ENCODE measurements around the gene PADI1. TPM values are rescaled to one million over a fixed set of nuclear protein-coding genes. Genes with fewer than 3 reads are reported as not detected.

The PADI1 gene
- total RNA-seq, 2 donors from 2014 or later = not detected

- TF ChIP-seq CTCF (IDR thresholded peaks at IDR 0.05) (no peak), POLR2A (IDR thresholded peaks at IDR 0.05) (no peak)
- no peaks in the 10 kb centered on the region for H3K9me3 ChIP-seq
- DNase-seq (no peak), ATAC-seq (no peak)
- no peaks in the 10 kb centered on the region for H3K4me1 ChIP-seq
- no peaks in the 10 kb centered on the region for H3K27me3 ChIP-seq
- H3K27ac ChIP-seq = no peak overlapping the region
- H3K4me3 ChIP-seq = no peak overlapping the region
- intact Hi-C loops (cut with DNase I) = no loop called here
- WGBS, 2 donors = 77 to 81% methylated on average over 3 of the region's 3 CpGs
- no peaks in the 10 kb centered on the region for H3K36me3 ChIP-seq (replicated peaks in 1 of 2; ENCODE audit: insufficient read depth in 1 of 2, low read depth in 2 of 2)
Observed at GRCh38 chr1:17161137-17161740, 43.7 kb upstream of the PADI1 start.

- no peaks in the 10 kb centered on the region for H3K9me3 ChIP-seq
- intact Hi-C loops (cut with DNase I) = no loop called here
- no peak overlapping the region for H3K27ac ChIP-seq
- no peak for DNase-seq
- 76 to 85% methylated on average over 15 to 20 of the region's 20 CpGs for WGBS, 2 donors
- no peak overlapping the region for H3K4me3 ChIP-seq
- TF ChIP-seq POLR2A (IDR thresholded peaks at IDR 0.05) (no peak), CTCF (IDR thresholded peaks at IDR 0.05) (no peak)
- H3K36me3 ChIP-seq (replicated peaks in 1 of 2; ENCODE audit: insufficient read depth in 1 of 2, low read depth in 2 of 2) = no peaks in the 10 kb centered on the region
- no peaks in the 10 kb centered on the region for H3K4me1 ChIP-seq
- H3K27me3 ChIP-seq = no peaks in the 10 kb centered on the region
- no peak for ATAC-seq
Observed at GRCh38 chr1:17161926-17162800, 42.8 kb upstream of the PADI1 start.

- WGBS, 2 donors = 74 to 83% methylated on average over 4 to 7 of the region's 7 CpGs
- Histone ChIP-seq H3K4me3 (no peak overlapping the region), H3K9me3 (no peaks in the 10 kb centered on the region), H3K27ac (no peak overlapping the region), H3K36me3 (replicated peaks in 1 of 2; ENCODE audit: insufficient read depth in 1 of 2, low read depth in 2 of 2) (no peaks in the 10 kb centered on the region), H3K4me1 (no peaks in the 10 kb centered on the region), H3K27me3 (no peaks in the 10 kb centered on the region)
- DNase-seq (no peak), ATAC-seq (no peak)
- intact Hi-C loops (cut with DNase I) = no loop called here
- TF ChIP-seq CTCF (IDR thresholded peaks at IDR 0.05) = no peak
Observed at GRCh38 chr1:17162941-17163340, 42.0 kb upstream of the PADI1 start.

- no peaks in the 10 kb centered on the region for H3K9me3 ChIP-seq
- TF ChIP-seq POLR2A (IDR thresholded peaks at IDR 0.05) (no peak), CTCF (IDR thresholded peaks at IDR 0.05) (no peak)
- no peaks in the 10 kb centered on the region for H3K4me1 ChIP-seq
- no peaks in the 10 kb centered on the region for H3K36me3 ChIP-seq (replicated peaks in 1 of 2; ENCODE audit: insufficient read depth in 1 of 2, low read depth in 2 of 2)
- WGBS, 2 donors = 62 to 88% methylated on average over 2 to 7 of the region's 7 CpGs
- no peak for DNase-seq
- no peak overlapping the region for H3K27ac ChIP-seq
- intact Hi-C loops (cut with DNase I) = no loop called here
- no peak overlapping the region for H3K4me3 ChIP-seq
- no peak for ATAC-seq
- H3K27me3 ChIP-seq = no peaks in the 10 kb centered on the region
Observed at GRCh38 chr1:17163371-17163770, 41.6 kb upstream of the PADI1 start.

Measured in body of pancreas (tissue), 4 donors.